Brain microvascular endothelial cell (primary cell): Measurements from ENCODE around the gene TFEB.
A peak's percentile ranks its signal among the peaks of the same experiment; 100 is the strongest.

Experiments used
- DNase-seq: peaks from one replicate; pipeline ENCODE4 v3.0.0-alpha.2; 2020
- H3K27ac ChIP-seq: fragments of 250-450 bp; sonication (Bioruptor Pico); 2 replicates; pipeline ENCODE4 v1.5.1; 2020; ENCODE audit warnings: mild to moderate bottlenecking, moderate library complexity
- H3K27me3 ChIP-seq: fragments of 250-450 bp; sonication (Bioruptor Pico); replicated peaks from 2 replicates; pipeline ENCODE4 v1.5.1; 2020; ENCODE audit warnings: mild to moderate bottlenecking
- H3K36me3 ChIP-seq: fragments of 250-450 bp; sonication (Bioruptor Pico); replicated peaks from 2 replicates; pipeline ENCODE4 v1.5.1; 2020; ENCODE audit warnings: mild to moderate bottlenecking
- H3K4me3 ChIP-seq: 2 replicates; pipeline ENCODE4 v1.5.1; 2011; ENCODE audit warnings: low read depth, mild to moderate bottlenecking, control low read depth, low read length, moderate library complexity
- in situ Hi-C: cut with HindIII; loops from 2 replicates; pipeline ENCODE4 v1.10.0; 2017; ENCODE audit warnings: low sequenced_read_pairs, low pct_ligation_motif_present
- TF ChIP-seq, protein P1 (sequence below): IDR thresholded peaks from 2 replicates; pipeline ENCODE4 v1.5.1; 2011; ENCODE audit warnings: low read depth, mild to moderate bottlenecking, moderate library complexity, low read length, control low read depth, inconsistent platforms; ENCODE audit errors: missing control alignments

Gene TFEB

DNA sequence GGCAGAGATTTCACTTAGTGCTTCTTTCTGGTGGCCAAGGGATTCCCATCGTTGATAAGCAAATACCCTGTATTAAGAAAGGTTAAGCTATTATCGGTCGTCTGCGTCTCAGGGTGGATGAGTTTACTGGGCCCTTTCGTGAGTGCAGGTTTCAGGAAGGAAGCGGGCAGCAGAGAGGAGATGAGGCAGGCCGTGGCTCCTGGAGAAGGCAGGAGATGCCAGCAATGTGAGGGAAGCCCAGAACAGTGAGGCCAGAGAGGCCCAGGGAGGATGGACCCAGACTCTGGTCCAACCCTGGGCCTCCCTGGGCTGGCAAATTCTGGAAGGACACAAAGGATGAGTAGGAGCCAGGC lies 11.2 kb downstream of the TFEB start:
- Histone ChIP-seq H3K4me3 (no peak overlapping the region), H3K27me3 (no peaks in the 10 kb centered on the region), H3K36me3 (no peaks in the 10 kb centered on the region), H3K27ac (peak overlapping the region; percentile 91)
- in situ Hi-C loops: no loop called here
- no peak for DNase-seq
- TF ChIP-seq, protein P1, sequence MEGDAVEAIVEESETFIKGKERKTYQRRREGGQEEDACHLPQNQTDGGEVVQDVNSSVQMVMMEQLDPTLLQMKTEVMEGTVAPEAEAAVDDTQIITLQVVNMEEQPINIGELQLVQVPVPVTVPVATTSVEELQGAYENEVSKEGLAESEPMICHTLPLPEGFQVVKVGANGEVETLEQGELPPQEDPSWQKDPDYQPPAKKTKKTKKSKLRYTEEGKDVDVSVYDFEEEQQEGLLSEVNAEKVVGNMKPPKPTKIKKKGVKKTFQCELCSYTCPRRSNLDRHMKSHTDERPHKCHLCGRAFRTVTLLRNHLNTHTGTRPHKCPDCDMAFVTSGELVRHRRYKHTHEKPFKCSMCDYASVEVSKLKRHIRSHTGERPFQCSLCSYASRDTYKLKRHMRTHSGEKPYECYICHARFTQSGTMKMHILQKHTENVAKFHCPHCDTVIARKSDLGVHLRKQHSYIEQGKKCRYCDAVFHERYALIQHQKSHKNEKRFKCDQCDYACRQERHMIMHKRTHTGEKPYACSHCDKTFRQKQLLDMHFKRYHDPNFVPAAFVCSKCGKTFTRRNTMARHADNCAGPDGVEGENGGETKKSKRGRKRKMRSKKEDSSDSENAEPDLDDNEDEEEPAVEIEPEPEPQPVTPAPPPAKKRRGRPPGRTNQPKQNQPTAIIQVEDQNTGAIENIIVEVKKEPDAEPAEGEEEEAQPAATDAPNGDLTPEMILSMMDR: no peak

- DNase-seq: peak; percentile 93
- Histone ChIP-seq H3K4me3 (peak overlapping the region; percentile 35), H3K36me3 (no peaks in the 10 kb centered on the region), H3K27me3 (no peaks in the 10 kb centered on the region), H3K27ac (peak overlapping the region; percentile 91)
- TF ChIP-seq, protein P1: peak; percentile 29
- in situ Hi-C loops: no loop called here
These were observed 11.7 kb downstream of the TFEB start for GRCh38 chr6:41723530-41724227.

- H3K4me3 ChIP-seq: peak overlapping the region; percentile 35
- no peaks in the 10 kb centered on the region for H3K27me3 ChIP-seq
- TF ChIP-seq, protein P1: no peak
- H3K36me3 ChIP-seq: no peaks in the 10 kb centered on the region
- in situ Hi-C loops: no loop called here
- DNase-seq: no peak
- H3K27ac ChIP-seq: peak overlapping the region; percentile 91
These were observed 12.4 kb downstream of the TFEB start for GRCh38 chr6:41722969-41723529.

DNA sequence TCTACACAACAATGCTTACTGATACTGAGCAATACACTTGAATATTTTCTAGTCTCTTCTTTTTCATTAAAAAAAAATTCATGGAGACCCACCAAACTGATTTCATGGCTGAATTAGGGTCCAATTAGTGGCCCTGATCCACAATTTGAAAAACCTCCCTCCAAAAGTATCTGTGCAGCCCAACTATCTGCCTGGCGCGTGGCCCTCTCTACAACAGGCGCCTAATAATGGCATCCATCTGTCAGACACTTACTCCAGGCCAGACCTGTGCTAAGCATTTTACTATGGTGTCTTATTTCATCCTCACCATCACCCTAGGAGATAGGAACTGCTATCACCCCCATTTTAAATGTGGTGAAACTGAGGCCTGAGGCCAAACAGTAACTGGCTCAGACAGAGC lies 14.0 kb downstream of the TFEB start:
- Histone ChIP-seq H3K4me3 (no peak overlapping the region), H3K36me3 (no peaks in the 10 kb centered on the region), H3K27ac (no peak overlapping the region), H3K27me3 (no peaks in the 10 kb centered on the region)
- TF ChIP-seq, protein P1: no peak
- no peak for DNase-seq
- in situ Hi-C loops: no loop called here

GRCh38 chr6:41720783-41721182 lies 14.6 kb downstream of the TFEB start:
- H3K4me3 ChIP-seq: no peak overlapping the region
- no peaks in the 10 kb centered on the region for H3K36me3 ChIP-seq
- H3K27ac ChIP-seq: no peak overlapping the region
- TF ChIP-seq, protein P1: no peak
- no peaks in the 10 kb centered on the region for H3K27me3 ChIP-seq
- no peak for DNase-seq
- in situ Hi-C loops: no loop called here

DNA sequence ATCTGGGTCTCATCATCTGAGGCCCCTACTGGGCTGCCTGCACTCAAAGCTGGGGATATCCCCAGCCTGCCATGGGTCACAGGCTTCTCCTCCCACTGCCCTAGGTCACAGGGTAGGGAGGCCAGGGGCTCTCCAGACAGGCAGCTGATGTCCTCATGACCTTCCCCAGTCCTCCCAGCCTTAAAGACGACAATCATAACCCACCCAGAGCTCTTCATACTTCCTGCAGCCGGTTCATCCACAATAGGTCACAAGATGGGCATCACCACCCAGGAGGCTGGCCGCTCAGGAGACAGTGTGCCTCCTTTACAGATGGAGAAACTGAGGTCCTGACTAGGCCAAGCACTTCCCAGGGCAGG lies 15.2 kb downstream of the TFEB start:
- H3K36me3 ChIP-seq: no peaks in the 10 kb centered on the region
- no peaks in the 10 kb centered on the region for H3K27me3 ChIP-seq
- TF ChIP-seq, protein P1: no peak
- DNase-seq: no peak
- in situ Hi-C loops: no loop called here
- no peak overlapping the region for H3K27ac ChIP-seq
- H3K4me3 ChIP-seq: no peak overlapping the region
